T-helper 2 cell (primary cell): ENCODE measurements around the gene MRPL4.

Experiments
- DNase-seq, 5 experiments: peaks; one replicate each; pipeline versions ENCODE4 v3.0.0 to v3.0.0-alpha.2; 2012 to 2022
- total RNA-seq, 2 donors: gene quantifications; one replicate each; lab custom pipeline; 2026; lab: John Stamatoyannopoulos, UW

Gene MRPL4
- 17.2 to 17.5 reads per million in 2 donors for total RNA-seq

GRCh38 chr19:10251792-10252694 is at the start of gene MRPL4:
TSS of gene MRPL4 (plus strand) at chr19:10252214. CDS start at chr19:10252254, 40 bp downstream.
- peak; percentile 83 to 99 (median 95) for DNase-seq

- no peak for DNase-seq
Observed at GRCh38 chr19:10203686-10204085, 48.3 kb upstream of the MRPL4 start.

DNA sequence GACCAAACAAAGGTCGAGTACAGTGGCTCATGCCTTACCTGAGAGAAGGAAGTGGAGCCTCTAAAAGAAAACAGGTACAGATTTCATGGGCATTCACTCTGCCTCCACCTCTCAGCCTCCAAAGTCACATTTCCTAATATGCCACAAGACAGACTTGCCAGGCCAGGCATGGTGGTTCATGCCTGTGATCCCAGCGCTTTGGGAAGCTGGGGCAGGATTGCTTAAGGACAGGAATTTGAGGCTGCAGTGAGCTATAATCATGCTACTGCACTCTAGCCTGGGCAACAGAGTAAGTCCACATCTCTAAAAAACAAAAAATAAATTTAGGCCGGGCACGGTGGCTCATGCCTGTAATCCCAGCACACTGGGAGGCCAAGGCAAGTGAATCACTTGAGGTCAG is 46.4 kb upstream of the MRPL4 start:
- no peak for DNase-seq

GRCh38 chr19:10206226-10206885 is 45.7 kb upstream of the MRPL4 start:
- DNase-seq: no peak

DNA sequence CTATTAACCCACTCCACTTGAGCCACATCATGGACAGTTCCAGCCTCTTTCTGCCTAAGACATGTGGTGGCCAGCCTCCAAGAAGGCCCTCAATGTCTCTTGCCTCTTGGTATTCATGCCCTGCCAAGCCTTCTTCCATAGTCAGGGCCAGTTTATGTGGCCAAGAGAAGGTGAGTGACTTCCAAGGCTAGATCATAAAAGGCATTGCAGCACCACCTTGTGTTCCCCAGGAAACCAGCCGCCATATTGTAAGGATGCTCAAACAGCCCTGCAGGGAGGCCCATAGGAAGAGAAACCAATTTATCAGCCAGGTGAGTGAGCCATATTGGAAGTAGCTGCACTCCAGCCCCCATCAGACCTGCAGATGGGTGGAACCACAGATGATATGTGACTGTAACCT is 45.0 kb upstream of the MRPL4 start:
- DNase-seq: no peak

GRCh38 chr19:10209315-10209714 is 42.7 kb upstream of the MRPL4 start:
- DNase-seq: no peak

DNA sequence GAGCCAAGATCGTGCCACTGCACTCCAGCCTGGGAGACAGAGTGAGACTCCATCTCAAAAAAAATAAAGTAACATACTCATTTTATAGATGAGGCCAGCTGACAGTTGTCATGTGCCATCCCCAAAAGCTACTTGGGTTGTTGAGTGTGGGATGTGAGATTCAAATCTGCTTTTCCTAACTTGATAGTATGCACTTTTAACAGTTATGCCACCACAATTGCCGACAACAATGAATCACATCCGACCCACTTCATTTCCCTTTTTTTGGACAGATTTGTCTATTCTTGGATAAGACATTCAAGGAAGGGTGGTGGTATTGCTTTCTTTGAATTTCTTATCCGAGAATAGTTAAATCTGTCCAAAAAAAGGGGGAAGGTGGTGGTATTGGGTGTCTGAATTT is 41.0 kb upstream of the MRPL4 start:
- DNase-seq: no peak

- DNase-seq: no peak
Observed at GRCh38 chr19:10211691-10212090, 40.3 kb upstream of the MRPL4 start.

GRCh38 chr19:10214784-10215183 is 37.2 kb upstream of the MRPL4 start:
- no peak for DNase-seq

DNA sequence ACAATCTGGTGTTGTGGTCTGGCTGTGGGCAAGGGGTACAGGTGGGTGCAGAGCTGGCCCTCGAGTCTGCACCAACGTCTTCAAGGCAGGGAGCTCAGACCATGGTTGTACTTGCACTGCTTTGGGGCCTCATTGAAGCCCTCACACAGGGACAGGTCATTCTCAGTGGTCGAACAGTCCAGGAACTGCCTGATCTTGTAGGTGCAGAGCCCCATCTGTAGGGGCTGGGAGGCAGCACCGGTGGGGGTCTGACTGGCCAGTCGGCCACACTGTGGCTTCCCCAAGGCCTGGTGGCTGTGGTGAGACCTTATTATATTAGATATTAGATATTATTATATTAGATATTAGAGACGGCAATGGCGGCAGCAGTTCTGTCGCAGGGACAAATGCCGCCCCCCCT is 34.9 kb upstream of the MRPL4 start:
- DNase-seq: no peak

- peak in 4 of 5 experiments; percentile 16 to 66 (median 22) for DNase-seq
Observed at GRCh38 chr19:10219678-10220077, 32.3 kb upstream of the MRPL4 start.

GRCh38 chr19:10220695-10221094 is 31.3 kb upstream of the MRPL4 start:
- no peak for DNase-seq

DNA sequence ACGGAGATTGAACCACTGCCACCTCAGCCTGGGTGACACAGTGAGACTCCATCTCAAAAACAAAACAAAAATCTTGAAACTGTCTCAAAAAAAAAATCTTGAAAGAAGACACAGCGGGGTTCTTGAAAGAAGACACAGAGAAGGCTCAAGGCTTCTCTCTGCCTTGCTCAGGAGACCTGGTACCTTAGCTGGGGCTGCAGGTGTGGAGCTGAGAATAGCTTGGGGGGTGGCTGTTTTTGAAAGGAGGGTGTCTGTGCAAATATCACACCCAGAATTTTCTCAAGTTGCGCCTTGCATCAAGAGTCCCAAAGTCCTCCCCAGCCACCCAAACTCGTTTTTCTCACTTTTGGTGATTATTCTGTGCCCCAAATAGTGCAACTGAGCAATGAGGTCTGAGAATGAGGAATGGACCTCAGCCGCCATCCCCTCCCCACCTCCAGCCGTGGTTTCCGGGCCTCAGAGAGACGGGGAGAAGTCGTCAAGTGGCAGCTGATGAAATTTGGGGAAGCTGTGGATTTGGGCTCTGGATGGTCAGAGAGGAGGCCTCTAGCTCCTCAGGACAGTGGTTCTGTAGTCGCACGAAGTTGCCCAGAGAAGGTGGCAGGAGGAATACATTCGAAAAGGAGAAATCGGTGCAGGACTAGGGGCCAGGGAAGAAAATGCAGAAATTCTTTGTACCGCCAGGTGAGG is 29.7 kb upstream of the MRPL4 start:
- no peak for DNase-seq

DNA sequence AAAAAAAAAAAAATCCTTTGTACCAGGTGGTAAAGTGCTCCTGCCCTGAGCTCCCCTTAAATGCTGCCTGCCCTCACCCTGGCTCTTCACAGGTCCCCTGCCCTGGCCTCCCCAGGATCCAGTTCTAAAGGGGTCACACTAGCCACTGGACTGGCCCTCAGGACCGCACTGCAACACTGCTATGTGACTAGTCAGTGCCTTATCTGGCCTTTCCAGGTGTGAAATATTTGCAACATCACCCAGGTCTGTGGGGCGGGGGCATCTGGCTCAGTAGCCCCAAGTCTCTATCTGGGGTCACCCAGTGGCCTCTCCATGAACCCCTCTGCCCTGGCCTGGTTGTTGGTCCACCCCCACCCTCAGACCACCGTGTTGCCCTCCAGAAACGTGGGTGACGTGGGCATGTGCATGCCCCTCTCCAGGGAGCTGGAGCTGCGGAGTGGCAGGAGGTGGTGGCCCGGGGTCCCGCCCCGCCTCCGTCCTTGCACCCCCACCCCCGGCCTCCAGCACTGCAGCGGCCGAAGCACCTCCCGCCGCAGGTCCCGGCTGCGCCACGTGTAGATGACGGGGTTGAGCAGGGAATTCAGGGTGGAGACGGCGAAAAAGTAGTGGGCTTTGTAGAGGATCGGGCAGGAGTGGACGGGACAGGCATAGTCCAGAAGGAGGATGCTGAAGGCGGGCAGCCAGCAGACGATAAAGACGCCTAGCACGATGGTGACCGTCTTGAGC is 28.4 kb upstream of the MRPL4 start:
- no peak for DNase-seq

- no peak for DNase-seq
Observed at GRCh38 chr19:10224337-10224736, 27.7 kb upstream of the MRPL4 start.

GRCh38 chr19:10226021-10226375 is 26.0 kb upstream of the MRPL4 start:
- DNase-seq: no peak

DNA sequence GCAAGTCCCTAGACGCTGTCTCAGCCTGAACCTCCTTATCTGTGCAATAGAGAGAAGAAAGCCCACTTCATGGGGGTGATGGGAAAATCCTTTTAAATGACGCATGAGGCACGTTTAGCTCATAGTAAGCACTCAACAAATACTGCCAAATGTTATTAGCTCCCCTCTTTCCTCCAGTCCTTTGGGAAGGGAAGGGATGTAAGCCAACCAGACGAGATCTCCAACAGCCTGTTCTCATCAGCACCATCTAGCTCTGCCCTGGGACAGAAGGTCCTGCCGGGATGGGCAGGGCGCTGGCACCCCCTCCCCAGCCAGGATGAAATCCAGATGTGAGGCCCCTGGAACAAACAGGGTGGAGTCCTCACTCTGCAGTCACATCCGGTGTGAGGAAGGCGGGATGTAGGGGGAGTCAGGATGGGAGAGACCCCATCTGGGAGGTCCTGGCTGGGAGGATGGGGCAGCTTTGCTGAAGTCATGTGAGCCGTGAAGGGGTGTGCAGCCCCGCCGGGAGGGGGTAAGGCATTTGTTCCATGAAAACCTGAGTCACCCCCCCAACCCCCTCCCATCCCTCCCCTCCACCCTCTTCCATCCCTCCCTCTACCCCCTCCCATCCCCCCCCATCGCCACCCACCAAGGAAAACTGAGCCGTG is 25.5 kb upstream of the MRPL4 start:
- DNase-seq: no peak

DNA sequence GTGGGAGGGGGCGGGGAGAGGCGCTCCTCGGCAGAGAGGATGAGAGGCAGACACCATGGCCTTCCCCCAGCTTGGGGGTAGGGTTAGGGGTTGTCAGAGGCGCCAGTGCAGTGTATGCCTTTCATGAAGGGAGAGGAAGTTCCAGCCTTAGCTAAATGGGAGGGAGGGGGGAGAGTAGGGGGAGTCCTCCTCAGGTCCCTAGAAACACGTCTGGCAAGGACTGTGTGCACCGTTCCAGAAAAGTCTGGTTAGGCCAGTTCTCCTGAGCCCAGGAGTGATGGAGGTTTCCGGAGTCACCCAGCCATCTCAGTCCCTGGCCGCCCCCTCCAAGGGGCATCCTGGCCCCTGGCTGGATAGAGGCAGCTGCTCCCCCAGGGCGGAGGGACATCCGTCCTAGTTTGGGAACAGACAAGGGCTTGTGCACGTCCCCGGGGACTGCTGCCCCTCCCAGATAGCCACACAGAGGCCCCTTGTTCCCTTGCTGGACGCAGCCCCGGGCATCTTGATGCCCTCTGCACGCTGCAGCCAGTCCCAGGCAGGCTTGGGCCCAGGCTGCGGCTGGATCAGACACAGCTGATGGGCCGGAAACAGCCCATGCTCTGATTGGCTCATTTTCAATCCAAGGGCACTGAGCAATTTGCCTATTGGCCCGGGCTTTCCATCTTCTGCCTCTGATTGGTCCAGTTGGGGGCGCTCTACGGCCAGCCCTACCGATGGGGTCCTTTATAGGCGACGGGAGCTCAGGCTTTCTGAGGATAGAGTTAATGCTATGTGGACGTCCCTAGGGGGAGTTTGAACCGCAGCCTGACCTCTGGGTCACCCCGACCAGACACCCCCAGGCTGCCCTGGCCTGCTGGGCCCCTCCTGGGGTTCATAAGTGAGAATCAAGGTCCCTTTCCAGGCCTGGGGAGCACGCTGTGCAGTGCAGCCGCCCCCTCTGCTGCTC is 24.7 kb upstream of the MRPL4 start:
- no peak for DNase-seq

GRCh38 chr19:10228393-10228792 is 23.6 kb upstream of the MRPL4 start:
- DNase-seq: no peak

- peak in 4 of 5 experiments; percentile 3 to 62 (median 30) for DNase-seq
Observed at GRCh38 chr19:10228920-10229319, 23.1 kb upstream of the MRPL4 start.
